ENCODE results near the gene TSPAN7.

DNA sequence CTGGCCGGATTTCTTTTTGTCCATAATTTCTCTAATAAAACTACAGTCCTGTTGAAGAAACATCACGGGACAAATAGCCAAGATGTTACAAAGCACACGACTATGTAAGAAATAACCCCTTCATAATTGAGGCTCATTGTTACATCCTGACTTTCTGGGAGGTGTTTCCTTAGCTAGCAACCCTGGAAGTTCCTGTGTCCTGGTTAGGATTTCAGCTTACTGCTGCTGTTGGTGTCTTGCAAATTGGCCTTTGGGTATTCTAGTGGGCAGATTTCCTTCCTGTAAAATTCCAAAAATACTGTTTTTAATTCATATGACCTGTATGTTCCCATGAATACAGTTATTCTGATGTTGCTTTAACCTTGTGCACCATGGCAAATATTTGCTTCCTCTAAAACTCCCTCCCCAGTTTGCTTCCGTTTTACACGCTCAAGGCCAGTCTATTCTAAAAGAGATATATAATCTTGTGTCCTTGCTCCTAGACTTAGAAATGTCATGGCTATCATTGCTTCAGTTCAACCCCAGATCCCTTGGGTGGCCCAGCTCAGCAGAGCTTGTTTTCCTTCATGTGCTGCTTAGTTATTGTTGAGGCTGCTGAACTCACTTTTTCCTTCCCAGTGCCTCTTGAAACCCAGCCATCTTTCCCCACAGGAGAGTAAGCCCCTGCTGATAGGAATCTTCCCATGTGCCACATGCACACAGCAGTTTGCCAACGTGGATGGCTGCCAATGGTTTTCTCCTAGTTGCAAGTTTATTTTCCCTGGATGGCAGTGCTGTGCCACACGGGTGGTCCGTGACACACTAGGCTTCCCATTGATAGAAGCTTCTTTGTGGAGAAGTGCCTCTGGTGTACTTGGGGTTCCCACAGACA, 75.8 kb downstream of the TSPAN7 start:
- TF ChIP-seq GATA2 (IDR thresholded peaks at IDR 0.05; ENCODE audit: low read depth, low read length) (peak; percentile 58), GATA3 (IDR thresholded peaks at IDR 0.05; ENCODE audit: low read depth, low read length) (no peak)

Data from SH-SY5Y (cell line).